Activated CD4-positive, CD25-positive, alpha-beta regulatory T cell treated with anti-CD3 and anti-CD28 coated beads, Interleukin-2, amount 50 U/mL, for 24 hours (primary cell): ENCODE data around the gene BICRAL.
"Not testable (repeated sequence)": the region's sequence is repeated elsewhere in the genome, so short reads cannot be mapped to it uniquely, and the experiment has no call there.

Experiments
- ATAC-seq, 2 donors: fragments of 150-1000 bp; cut with Tn5 transposase; one replicate each; pipeline ENCODE4 v1.10.0; 2021; ENCODE audit warnings: mild to moderate bottlenecking in 1 of 2, moderate library complexity in 1 of 2

The BICRAL gene, protein sequence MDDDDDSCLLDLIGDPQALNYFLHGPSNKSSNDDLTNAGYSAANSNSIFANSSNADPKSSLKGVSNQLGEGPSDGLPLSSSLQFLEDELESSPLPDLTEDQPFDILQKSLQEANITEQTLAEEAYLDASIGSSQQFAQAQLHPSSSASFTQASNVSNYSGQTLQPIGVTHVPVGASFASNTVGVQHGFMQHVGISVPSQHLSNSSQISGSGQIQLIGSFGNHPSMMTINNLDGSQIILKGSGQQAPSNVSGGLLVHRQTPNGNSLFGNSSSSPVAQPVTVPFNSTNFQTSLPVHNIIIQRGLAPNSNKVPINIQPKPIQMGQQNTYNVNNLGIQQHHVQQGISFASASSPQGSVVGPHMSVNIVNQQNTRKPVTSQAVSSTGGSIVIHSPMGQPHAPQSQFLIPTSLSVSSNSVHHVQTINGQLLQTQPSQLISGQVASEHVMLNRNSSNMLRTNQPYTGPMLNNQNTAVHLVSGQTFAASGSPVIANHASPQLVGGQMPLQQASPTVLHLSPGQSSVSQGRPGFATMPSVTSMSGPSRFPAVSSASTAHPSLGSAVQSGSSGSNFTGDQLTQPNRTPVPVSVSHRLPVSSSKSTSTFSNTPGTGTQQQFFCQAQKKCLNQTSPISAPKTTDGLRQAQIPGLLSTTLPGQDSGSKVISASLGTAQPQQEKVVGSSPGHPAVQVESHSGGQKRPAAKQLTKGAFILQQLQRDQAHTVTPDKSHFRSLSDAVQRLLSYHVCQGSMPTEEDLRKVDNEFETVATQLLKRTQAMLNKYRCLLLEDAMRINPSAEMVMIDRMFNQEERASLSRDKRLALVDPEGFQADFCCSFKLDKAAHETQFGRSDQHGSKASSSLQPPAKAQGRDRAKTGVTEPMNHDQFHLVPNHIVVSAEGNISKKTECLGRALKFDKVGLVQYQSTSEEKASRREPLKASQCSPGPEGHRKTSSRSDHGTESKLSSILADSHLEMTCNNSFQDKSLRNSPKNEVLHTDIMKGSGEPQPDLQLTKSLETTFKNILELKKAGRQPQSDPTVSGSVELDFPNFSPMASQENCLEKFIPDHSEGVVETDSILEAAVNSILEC

DNA sequence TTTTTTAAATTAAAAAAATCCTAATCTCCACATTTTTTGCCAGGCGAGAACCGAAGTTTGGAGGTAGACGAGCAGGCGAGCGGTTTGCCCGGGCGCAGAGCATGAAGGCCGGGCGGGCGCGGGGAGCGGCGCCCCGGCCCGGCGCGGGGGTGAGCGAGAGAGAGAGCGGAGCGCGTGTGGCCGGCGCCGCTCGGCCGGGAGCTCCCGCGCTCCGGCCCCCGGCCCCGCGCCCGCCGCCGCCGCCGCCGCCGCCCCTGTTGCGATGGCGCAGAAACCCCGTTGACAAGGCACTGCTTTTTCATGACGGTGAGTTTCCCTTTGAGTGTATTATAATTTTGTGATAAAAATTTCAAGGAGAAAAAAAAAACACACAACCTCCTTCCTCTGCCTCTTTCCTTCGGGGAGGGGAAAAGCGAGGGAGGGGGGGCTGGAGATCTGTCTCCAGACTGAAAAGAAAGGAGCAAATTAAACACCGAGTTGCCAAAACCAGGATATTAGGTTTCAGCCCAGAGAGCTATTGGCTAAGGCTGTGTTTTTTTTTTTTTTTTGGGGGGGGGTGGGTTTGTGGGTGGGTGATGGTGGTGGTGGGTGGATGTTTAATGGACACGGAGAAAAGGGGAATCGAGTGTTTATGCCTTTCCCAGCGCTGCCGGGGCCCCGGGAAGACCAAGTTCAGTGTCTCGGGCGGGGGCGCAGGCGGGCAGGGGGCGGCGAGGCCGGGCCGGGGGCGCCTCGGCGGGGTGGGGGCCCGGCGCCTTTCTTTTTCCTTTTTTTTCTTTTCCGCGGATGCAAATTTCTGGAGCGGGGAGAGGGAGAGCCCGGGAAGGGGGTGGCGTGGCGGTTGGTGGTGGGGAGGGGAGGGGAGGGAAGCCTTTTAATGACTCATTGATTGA, at the start of gene BICRAL:
Gene BICRAL (plus strand): TSS at position 257 of the 893 bp plus-strand sequence. CDS start 39,971 bp downstream, outside the sequence.
- peak; percentile 24 to 30 for ATAC-seq

DNA sequence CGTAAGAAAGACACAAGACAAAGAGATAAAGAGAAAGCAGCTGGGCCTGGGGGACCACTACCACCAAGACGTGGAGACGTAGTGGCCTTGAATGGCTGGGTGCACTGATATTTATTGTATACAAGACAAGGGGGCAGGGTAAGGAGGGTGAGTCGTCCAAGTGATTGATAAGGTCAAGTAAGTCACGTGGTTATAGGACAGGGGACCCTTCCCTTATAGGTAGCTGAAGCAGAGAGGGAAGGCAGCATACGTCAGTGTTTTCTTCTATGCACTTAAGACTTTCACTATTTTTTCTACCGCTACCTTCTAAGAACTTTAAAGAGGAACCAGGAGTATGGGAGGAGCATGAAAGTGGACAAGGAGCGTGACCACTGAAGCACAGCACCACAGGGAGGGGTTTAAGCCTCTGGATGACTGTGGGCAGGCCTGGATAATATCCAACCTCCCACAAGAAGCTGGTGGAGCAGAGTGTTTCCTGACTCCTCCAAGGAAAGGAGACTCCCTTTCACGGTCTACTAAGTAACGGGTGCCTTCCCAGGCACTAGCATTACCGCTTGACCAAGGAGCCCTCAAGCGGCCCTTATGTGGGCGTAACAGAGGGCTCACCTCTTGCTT, 47.9 kb upstream of the BICRAL start:
- not testable (repeated sequence) for ATAC-seq

DNA sequence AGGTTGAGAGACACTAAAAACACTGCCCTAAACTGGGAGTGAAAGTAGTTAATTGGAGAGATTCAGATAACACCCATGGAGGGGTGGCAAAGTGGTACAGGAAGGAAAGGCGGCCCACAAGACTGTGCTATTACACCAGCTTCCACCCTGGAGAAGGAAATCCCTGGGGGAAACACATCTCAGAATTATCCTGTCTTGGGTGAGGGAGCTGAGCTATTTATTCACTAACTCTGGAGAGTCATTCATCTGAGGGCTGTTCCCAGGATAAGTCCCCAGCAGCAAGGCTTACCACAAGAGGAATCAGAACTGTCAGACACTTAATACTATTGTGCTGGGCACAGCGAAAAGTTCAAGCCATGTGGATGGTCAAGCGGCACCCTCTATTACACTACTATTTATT, 45.9 kb upstream of the BICRAL start:
- no peak for ATAC-seq

DNA sequence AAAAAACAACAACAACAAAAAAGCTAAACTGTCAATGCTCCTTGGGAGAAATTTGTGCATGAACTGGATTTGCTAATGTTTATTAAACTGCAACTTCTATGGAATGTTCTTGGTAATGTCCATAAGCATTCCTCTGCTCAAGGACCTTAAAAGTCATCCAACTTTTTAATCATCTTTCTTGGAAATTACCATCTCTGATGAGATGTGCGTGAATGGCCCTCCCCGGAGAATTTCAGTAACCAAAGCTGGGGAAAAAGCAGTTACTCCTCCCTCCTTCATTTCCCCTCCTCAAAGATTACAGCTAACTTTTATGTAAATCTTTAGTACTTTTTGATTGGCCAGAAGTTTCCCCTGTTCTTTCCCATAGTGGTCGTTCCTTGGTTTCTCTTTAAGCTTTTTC, 41.1 kb upstream of the BICRAL start:
- no peak for ATAC-seq

DNA sequence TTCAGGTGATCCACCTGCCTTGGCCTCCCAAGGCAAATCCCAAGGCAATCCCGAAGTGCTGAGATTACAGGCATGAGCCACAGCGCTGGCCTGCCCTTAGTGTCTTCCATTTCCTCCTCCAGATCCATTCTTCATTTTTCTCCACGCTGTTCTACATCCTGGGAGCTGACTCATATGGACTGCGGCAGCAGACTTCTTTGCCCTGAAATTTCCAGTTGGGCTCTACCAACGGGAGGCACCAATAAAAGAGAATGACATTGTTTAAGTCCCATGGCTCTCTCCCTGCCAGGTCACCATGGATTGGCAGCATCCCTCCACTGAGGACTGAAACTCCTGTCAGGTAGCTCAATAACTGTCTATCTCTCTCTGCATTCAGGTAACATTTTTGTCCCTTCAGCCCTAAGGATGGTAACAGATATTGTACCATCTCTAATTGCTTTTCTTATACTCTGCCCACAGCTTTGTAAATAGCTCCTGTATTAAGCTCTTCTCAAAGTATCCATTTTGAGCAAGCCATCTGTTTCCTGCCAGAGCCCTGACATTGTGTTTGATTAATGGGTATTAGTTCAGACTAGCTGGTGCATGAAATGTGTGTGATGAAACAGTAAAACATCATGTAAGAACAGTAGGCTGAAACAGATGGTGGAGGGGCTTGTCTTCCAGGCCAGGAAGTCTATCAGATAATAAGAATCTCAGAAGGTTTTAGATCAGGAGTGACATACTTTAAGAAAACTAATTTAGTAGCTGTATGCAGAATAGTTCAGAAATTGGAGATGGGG, 39.5 kb upstream of the BICRAL start:
- no peak for ATAC-seq

DNA sequence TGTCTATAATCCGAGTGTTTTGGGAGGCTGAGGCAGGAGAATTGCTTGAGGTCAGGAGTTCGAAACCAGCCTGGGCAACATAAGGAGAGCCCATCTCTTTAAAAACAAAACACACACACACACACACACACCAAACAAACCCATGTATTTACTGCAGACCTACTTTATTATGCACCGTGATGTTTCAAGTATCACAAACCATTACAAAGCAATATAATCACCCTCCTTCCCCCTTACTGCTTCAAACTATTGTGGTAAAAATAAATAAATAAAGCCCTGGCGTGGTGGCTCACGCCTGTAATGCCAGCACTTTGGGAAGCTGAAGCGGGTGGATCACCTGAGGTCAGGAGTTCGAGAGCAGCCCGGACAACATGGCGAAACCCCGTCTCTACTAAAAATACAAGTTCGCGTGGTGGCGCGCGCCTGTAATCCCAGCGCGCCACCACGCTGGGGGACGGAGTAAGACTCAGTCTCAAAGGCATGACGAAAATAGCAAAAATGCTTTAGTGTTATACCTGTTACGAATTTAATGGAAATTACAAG, 37.4 kb upstream of the BICRAL start:
- ATAC-seq = no peak

DNA sequence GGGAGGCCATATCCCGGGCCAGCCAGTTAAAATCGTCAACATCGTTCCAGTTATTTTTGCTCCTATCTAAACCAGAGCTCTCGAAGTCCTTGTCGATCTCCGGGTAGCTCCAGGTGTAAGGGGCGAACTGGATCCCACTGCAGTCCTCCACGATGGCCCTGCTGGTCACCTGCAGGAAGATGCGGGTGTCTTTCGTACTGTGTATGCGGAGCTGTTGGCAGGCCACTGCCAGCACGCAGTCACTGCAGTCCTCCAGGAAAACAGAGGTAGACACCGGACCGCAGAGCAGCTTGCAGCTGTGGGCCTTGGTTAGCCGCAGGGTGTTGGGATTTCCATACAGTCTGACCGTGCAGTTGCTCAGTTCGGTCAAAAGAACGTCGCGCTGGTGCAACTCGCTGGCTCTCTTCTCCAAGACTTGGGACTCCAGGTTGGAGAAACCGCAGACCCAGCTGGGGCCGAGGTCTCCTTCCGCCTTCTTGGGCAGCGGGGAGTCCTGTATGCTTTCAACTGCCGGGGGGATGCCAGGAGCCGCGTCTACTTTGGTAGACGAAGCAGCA, 36.7 kb upstream of the BICRAL start:
- no peak for ATAC-seq

DNA sequence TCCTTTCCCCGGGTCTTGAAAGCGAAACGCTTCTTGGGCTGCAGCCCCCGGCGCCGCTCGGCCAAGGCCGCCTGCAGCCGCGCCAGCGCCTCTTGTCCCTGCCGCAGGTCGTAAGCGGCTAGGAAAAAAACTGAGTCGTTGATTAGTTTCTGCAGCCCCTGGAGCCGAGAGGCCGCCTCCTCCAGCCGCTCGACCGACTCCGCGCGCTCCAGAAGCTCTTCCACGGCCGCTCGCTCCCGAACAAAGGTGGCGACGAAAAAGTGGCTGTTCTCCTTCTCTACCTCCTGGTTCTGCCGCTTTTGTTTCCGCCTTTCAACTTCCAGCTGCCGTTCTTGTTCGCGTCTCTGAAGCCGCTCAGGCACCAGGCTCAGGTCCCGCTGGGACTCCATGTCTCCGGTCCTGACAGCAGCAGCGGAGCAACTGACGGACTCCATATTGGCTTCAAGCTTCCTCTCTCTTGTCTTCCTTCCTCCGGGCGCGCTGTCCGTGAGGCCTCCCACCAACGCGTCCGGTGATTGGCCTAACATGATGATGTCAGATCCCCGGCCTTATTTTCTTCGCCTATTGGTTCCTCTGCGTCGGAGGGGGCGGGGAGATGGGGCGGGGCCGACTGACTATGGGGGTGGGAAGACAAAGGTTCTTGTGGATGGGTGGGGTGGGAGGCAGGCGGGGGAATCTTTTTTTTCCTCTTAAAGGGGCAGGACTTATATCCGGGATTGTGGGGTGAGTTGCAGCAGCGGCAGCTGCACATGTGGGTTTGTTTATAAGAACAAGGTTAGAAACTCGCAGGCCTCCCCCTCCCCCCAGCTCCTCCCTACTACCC, 36.0 kb upstream of the BICRAL start, which contains the start of gene TBCC:
Gene TBCC (minus strand): TSS at position 464 of the 823 bp plus-strand sequence. CDS start 30 bp downstream, at position 434.
- ATAC-seq = peak; percentile 82

DNA sequence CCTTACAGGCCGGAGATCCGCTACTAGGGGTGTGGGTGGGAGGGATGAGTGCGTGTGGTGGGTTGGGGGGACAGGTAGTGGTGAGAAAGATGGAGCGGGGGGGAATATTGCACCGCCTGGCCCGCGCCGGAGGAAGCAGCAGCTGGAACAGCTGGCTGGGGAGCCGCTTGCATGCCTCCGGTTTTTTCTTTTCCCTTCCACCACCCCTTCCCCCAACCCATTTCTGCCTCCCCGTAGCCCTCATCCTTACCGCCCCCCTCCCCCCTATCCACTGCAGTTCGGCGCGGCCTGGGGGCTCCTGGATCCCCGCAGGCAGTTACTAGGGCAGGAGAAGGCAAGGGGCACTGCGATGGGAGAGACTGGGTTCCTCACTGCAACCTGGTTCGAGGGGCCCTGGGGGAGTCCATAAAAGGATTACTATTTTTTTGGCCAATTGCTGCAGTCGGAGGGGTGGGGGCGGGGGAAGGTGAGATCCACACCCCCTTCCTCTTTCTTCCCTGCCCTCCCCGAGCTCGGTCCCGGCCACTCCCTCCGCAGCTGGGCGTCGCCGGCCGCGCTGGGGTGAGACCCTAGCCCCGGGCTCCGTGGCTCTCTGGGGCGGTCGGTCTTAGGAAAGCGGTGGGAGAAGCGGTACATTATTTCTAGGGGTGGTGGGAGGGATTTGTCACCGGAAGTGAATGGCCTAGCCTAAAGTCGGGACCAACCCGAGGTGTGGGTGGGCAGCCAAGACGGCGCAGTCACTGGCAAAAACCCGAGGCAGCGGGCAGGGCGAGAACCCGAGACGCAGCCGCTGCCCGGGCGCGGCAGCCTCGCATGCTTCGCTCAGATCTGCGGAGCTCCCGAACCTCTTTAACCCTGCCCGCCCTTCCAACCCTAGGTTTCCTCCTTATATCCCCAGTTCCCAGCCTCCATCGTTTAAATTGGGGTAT, 35.1 kb upstream of the BICRAL start:
- peak; percentile 60 to 62 for ATAC-seq

DNA sequence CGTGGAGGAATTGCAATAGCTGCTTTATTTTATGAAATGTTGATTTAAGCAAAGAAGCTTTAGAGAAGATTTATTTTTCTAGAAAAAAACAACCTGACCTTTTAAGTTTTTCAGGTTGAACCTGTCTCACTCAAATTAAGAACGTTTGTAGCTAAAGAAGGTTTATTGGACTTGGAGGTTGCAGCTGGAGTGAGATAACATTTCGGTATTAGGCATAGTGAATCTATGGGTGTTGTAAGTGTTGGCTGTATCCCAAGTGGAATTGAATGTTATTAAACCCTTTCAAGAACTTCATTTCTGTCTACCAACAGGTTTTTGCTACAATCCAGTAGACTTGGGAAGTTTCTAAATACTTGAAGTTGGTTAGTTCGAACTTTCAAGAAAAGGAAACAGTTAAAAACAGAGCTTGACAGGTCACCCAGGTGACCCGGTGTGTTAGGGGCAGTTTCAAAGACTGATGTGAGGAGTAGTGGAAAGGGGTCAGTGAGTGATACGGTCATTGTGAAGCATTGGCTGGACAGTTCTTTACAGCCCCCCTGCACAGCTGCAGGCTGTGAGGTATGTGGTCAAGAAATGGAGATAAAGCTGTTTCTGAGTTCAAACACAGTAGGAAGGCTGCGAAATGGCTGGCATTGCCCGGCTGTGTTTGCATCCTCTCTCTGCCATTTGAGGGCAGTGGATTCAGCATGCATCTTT, 33.5 kb upstream of the BICRAL start:
- no peak for ATAC-seq

DNA sequence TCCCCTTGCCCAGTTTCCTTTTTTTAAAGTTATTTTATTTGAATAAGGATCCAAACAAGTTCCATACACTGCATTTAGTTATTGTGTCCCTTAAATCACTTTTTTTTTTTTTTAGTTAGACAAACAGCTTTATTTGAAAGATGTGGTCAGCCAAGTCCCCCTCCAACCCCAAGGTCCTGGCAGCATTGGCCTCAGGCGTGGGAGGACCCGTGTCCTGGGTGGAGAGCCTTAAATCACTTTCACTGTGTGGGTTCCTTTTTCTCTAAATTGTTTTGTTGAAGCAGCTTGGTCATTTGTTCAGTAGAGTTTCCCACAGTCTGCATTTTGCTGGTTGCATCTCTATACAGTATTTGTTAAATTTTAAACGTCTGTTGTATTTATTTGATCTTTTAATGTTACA, 30.8 kb upstream of the BICRAL start:
- ATAC-seq = no peak

DNA sequence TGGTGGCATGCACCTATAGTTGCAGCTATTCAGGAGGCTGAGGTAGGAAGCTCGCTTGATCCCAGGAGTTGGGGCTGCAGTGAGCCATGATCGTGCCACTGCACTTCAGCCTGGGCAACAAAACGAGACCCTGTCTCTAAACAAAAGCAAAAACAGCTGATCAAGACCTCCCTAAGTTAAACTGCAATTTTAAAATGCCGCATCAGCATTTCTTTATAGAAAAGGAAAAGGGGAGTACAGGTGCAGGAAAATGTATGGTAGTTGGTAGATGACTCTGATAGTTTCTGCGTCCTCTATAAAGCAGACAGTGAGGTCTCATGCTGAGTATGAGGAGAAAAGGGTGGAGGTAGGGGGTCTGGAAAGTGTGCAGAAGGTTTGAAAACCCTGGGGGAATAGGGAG, 27.1 kb upstream of the BICRAL start:
- ATAC-seq = no peak

DNA sequence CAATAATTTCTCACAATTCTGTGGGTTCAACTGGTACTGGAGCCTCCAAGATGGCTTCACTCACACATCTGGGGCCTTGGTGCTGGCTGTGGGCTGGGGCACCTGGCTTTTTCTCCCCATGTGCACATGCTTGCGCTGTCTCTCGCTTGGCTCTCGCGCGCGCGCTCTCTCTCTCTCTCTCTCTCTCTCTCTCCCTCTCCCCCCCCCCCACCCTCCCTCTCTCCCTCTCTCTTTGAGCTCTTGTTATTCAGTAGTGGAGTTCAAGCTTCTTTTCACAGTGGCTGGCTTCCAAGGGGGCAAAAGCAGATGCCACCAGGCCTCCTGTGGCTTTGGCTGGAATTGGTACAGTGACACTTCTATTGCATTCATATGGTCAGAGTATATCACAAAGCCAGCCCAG, 25.1 kb upstream of the BICRAL start:
- no peak for ATAC-seq

DNA sequence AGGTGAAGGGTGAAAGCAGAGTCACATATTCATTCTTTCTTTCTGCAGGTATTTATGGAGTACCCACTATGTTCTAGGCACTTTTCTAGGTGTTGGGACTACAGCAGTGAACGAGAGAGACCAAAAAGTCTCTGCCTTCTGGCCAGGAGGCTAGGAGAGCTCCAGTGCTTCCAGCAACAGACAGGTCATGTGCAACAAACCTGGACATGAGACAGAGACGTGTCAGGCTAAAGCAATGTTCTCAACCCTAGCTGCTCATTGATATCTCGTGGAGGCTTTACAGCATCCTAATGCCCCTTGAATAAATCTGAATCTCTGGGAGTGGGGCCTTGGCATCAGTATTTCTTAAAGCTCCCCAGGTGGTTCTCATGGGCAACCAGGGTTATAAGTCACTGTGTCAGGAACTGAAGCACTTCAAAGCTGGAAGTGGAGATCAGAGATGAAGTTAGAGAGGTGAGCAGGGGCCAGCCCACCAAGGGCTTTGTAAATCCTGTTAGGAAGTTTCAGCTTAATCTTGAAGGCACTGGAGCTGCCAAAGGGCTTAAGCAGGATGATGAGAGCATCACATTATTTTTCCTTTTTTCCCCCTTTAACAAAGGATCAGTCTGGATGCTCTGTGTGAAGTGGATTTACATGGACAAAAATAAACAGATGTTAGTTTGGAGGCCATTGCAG, 23.0 kb upstream of the BICRAL start:
- ATAC-seq = no peak

DNA sequence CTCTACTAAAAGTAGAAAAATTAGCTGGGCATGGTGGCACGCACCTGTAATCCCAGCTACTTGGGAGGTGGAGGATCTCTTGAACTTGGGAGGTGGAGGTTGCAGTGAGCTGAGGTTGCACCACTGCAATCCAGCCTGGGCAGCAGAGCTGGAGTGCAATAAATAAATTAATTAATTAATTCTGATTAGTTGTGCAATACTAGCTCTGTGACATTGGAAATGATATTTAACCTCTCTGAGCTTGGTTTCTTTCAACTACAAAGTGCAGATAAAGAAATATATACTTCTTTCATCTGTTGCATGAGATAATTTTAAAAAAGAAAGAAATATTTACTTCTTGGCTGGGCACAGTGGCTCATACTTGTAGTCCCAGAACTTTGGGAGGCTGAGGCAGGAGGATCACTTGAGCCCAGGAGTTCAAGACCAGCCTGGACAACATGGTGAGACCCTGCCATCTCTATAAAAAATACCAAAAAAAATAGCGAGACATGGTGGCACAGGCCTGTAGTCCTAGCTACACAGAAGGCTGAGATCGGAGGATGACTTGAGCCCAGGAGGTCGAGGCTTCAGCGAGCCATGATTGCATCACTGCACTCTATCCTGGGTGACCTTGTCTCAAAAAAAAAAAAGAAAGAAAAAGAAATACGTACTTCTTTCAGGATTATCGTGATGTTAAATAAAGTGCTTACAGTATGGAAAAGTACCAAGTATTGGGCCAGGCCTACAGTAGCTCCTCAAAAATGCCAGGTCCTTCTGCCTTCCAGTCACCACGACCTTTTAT, 20.4 kb upstream of the BICRAL start:
- ATAC-seq = no peak

DNA sequence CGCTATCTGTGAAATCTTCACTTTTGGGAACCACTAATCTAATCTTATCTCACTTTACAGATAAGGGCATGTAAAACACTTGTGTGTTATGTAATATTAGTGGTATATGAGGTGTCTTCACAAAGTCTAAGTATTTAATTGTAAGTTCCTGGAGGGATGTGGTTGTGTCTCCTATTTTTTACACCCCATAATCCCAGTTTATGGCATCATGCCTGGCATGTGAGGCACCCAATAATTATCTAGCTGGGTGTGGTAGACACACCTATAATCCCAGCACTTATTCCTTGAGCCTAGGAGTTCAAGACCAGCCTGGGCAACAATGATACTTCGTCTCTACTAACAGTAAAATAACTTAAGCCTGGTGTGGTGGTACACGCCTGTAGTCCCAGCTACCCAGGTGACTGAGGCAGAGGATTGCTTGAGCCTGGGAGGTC, 19.4 kb upstream of the BICRAL start:
- ATAC-seq = no peak
